K562 (cell line): ENCODE results near the gene HS6ST1. TPM values are rescaled to one million over a fixed set of nuclear protein-coding genes. Genes with fewer than 3 reads are reported as not detected.

ENCODE experiments used
- ATAC-seq: fragments of 200-7000 bp; cut with Tn5 transposase; 3 replicates; pipeline ENCODE4 v1.9.1; 2020; ENCODE audit warnings: moderate library complexity
- BruUV-seq: library from RNA; stranded (reverse); fragments of 400-500 nt; replicated peaks from 2 replicates; lab custom pipeline; 2021; lab: Mats Ljungman, UMichigan
- CTCF ChIA-PET: fragments of 300-600 bp; formaldehyde crosslinking; extraction: SDS; loops from one replicate; lab custom pipeline; 2021; ENCODE audit warnings: low intra/inter-chr PET ratio; lab: Yijun Ruan, JAX
- POLR2A ChIA-PET: fragments of 300-600, 350-650 bp; sonication (Branson Sonifier 250); formaldehyde crosslinking; extraction: SDS; loops from one replicate; lab custom pipeline; 2021; ENCODE audit warnings: antibody characterized with exemption, inconsistent platforms; lab: Yijun Ruan, JAX
- DNase-seq, 4 experiments: peaks; one replicate each; pipeline versions ENCODE4 v3.0.0 to v3.0.0-alpha.2; 2011 to 2018; ENCODE audit warnings: low spot score in 3 of 4, mixed read lengths in 3 of 4; ENCODE audit errors: extremely low read depth in 1 of 4
- FAIRE-seq: peaks from 2 replicates; lab custom pipeline; 2011; peaks lifted over from hg19 to GRCh38; lab: Jason Lieb, UNC
- H2AFZ ChIP-seq: 2 replicates; pipeline ENCODE4 v1.6.0; 2011; ENCODE audit warnings: low read depth, low read length, control low read depth, inconsistent platforms
- H3K27ac ChIP-seq: fragments of 200-600 bp; 3 replicates; pipeline ENCODE4 v1.8.0; 2011; ENCODE audit warnings: low read depth, mild to moderate bottlenecking, control low read depth, inconsistent platforms, low read length, moderate library complexity, mixed read lengths; ENCODE audit errors: extremely low read depth
- H3K27me3 ChIP-seq, 2 experiments: fragments of 300-600 bp in 1 of 2; 2 replicates in 1 of 2; 3 replicates in 1 of 2; pipeline versions ENCODE4 v1.6.0 to v1.8.0; 2011; ENCODE audit warnings: inconsistent platforms in 2 of 2, low read length in 2 of 2, mild to moderate bottlenecking in 1 of 2, mixed read lengths in 1 of 2, moderate library complexity in 1 of 2; ENCODE audit not compliant: control insufficient read depth in 2 of 2, insufficient read depth in 2 of 2
- H3K36me3 ChIP-seq: fragments of 300-600 bp; 3 replicates; pipeline ENCODE4 v1.8.0; 2011; ENCODE audit warnings: mild to moderate bottlenecking, low read length, inconsistent platforms; ENCODE audit not compliant: control insufficient read depth, insufficient read depth
- H3K4me1 ChIP-seq, 2 experiments: fragments of 200-600 bp in 1 of 2; replicated peaks in 1 of 2; 2 replicates in 1 of 2; 3 replicates in 1 of 2; pipeline versions ENCODE4 v1.5.1 to v1.8.0; 2011; ENCODE audit warnings: inconsistent platforms in 2 of 2, low read length in 2 of 2, mild to moderate bottlenecking in 1 of 2, mixed read lengths in 1 of 2, moderate library complexity in 1 of 2; ENCODE audit not compliant: control insufficient read depth in 2 of 2, insufficient read depth in 2 of 2
- H3K4me2 ChIP-seq: 2 replicates; pipeline ENCODE4 v1.6.1; 2011; ENCODE audit warnings: low read length, control low read depth, inconsistent platforms, mixed read lengths; ENCODE audit not compliant: insufficient read depth
- H3K4me3 ChIP-seq: fragments of 200-600 bp; sonication (generic), shearing (Covaris generic); 2 replicates; pipeline ENCODE4 v1.5.1; 2016; ENCODE audit warnings: control low read depth, inconsistent platforms
- H3K79me2 ChIP-seq: fragments of 200-600 bp; 3 replicates; pipeline ENCODE4 v1.8.0; 2011; ENCODE audit warnings: low read length, inconsistent platforms; ENCODE audit not compliant: control insufficient read depth, insufficient read depth
- H3K9ac ChIP-seq, 2 experiments: 2 replicates each; pipeline versions ENCODE4 v1.6.0 to v1.6.1; 2011; ENCODE audit warnings: low read depth in 2 of 2, low read length in 2 of 2, control low read depth in 1 of 2, inconsistent platforms in 1 of 2, mild to moderate bottlenecking in 1 of 2, mixed read lengths in 1 of 2; ENCODE audit not compliant: insufficient read depth in 1 of 2
- H3K9me1 ChIP-seq: one replicate; pipeline ENCODE4 v1.6.0; 2011; ENCODE audit warnings: inconsistent platforms, mild to moderate bottlenecking, low read length, moderate library complexity; ENCODE audit not compliant: control insufficient read depth, insufficient read depth
- H3K9me3 ChIP-seq: replicated peaks from 2 replicates; pipeline ENCODE4 v1.5.1; 2011; ENCODE audit warnings: low read depth, low read length, inconsistent platforms; ENCODE audit not compliant: control insufficient read depth, insufficient read depth
- H4K20me1 ChIP-seq: replicated peaks from 2 replicates; pipeline ENCODE4 v1.6.1; 2011; ENCODE audit warnings: low read length, inconsistent platforms, mixed read lengths; ENCODE audit not compliant: control insufficient read depth, insufficient read depth
- CSDE1 ChIP-seq, 2 experiments: fragments of 450-650 bp; IDR thresholded peaks; 2 replicates each; pipeline ENCODE4 v1.6.1; 2016; ENCODE audit warnings: mild to moderate bottlenecking in 1 of 2
- NR2C2 ChIP-seq, 2 experiments: fragments of 200-800 bp in 1 of 2; sonication (Bioruptor generic) in 1 of 2; sonication (generic) in 1 of 2; formaldehyde crosslinking in 1 of 2; IDR thresholded peaks; 2 replicates each; pipeline versions ENCODE4 v1.6.1 to v1.8.0; 2016 to 2022; ENCODE audit warnings: mild to moderate bottlenecking in 1 of 2, missing compliant biosample characterization in 1 of 2, missing genetic modification characterization in 1 of 2, missing genetic modification reagents in 1 of 2
- OTX1 ChIP-seq: fragments of 450-650 bp; formaldehyde crosslinking; IDR thresholded peaks from 2 replicates; pipeline ENCODE4 v1.4.0; 2022; ENCODE audit warnings: mild to moderate bottlenecking
- SP1 ChIP-seq: sonication (generic); formaldehyde crosslinking; IDR thresholded peaks from 2 replicates; pipeline ENCODE4 v1.8.1; 2022; ENCODE audit warnings: mild to moderate bottlenecking, missing genetic modification reagents
- TOE1 ChIP-seq, 2 experiments: fragments of 450-650 bp in 1 of 2; sonication (generic) in 1 of 2; formaldehyde crosslinking in 1 of 2; IDR thresholded peaks; 2 replicates each; pipeline versions ENCODE4 v1.7.1 to v1.8.0; 2016 to 2022; ENCODE audit warnings: borderline replicate concordance in 2 of 2, mild to moderate bottlenecking in 2 of 2, antibody characterized with exemption in 1 of 2, inconsistent platforms in 1 of 2, low read depth in 1 of 2, missing genetic modification reagents in 1 of 2, moderate library complexity in 1 of 2
- TSC22D4 ChIP-seq: fragments of 450-650 bp; IDR thresholded peaks from 2 replicates; pipeline ENCODE4 v1.6.1; 2016; ENCODE audit warnings: missing genetic modification characterization, missing biosample characterization, control low read depth
- ZBTB49 ChIP-seq: sonication (generic); formaldehyde crosslinking; IDR thresholded peaks from 2 replicates; pipeline ENCODE4 v1.8.0; 2022; ENCODE audit warnings: missing genetic modification reagents, mild to moderate bottlenecking, borderline replicate concordance
- ZNF76 ChIP-seq: fragments of 250-450 bp; sonication (Bioruptor Pico); IDR thresholded peaks from 2 replicates; pipeline ENCODE4 v1.4.0; 2020; ENCODE audit warnings: mild to moderate bottlenecking, moderate library complexity, borderline replicate concordance
- WGBS: fragments of 100-300 bp; shearing (Covaris generic); methylation state at CpG from one replicate; pipeline ENCODE4 v1.1.6; 2016; ENCODE audit warnings: low coverage, mixed read lengths; ENCODE audit not compliant: insufficient coverage; ENCODE audit errors: missing lambda C conversion rate; 5-methylcytosine and 5-hydroxymethylcytosine counted together
- in situ Hi-C: fragments of 300-500 bp; cut with MboI; formaldehyde crosslinking; loops from 4 replicates; pipeline ENCODE4 v1.15.0; 2018; ENCODE audit warnings: inconsistent platforms, mixed read lengths
- intact Hi-C: fragments of 100-400 bp; cut with micrococcal nuclease; formaldehyde crosslinking; loops from 2 replicates; pipeline ENCODE4 v1.14.2; 2022
- polyA plus RNA-seq, 8 experiments: library from polyadenylated mRNA; depleted of rRNA in 4 of 8; stranded (reverse) in 5 of 8; unstranded in 3 of 8; fragments of >200 nt; fragmentation: Nextera tagmentation in 2 of 8; fragmentation: Illumina TruSeq in 1 of 8; extraction: Ambion mirVana in 2 of 8; extraction: Trizol in 1 of 8; gene quantifications; 2 replicates each; pipeline versions ENCODE4 v1.2.1 to v1.2.3, GENCODE V29; 2011 to 2014; ENCODE audit warnings: inconsistent platforms in 1 of 8, missing spikeins in 1 of 8
- total RNA-seq, 7 experiments: library from RNA; depleted of rRNA in 6 of 7; stranded (reverse); fragments of >200 nt in 6 of 7; fragmentation: Illumina TruSeq in 2 of 7; extraction: Trizol in 2 of 7; gene quantifications; 2 replicates each; pipeline versions ENCODE4 v1.2.1 to v1.2.3, GENCODE V29; 2011 to 2021; ENCODE audit warnings: low replicate concordance in 1 of 7

HS6ST1 gene
- total and polyA plus RNA-seq, 9 of the 15 experiments (the other 6 are each of a cell fraction or from before 2014, with no cell fraction given) = 0.06 to 7.4 (median 3.8) TPM

- peaks cover 19 to 71% of the 10 kb centered on the region in 2 experiments for H3K27me3 ChIP-seq
- ATAC-seq (no peak), DNase-seq (no peak), FAIRE-seq (no peak)
- H3K4me1 ChIP-seq = peaks cover 0 to 3% of the 10 kb centered on the region in 2 experiments; a peak in 2 of 5 replicates
- 0 out of 2 replicates have a peak, but pooled peaks cover 6% of the 10 kb centered on the region for H4K20me1 ChIP-seq
- H3K4me3 ChIP-seq = no peak overlapping the region
- no peaks in the 10 kb centered on the region for H3K9me3 ChIP-seq
- in situ Hi-C loops (no loop called here), intact Hi-C loops (no loop called here)
- no peak overlapping the region for H3K27ac ChIP-seq
- CTCF ChIA-PET = no interaction called here
- no peak overlapping the region for H3K4me2 ChIP-seq
- no peak overlapping the region for H2AFZ ChIP-seq
- H3K36me3 ChIP-seq = no peaks in the 10 kb centered on the region
- TF ChIP-seq TSC22D4 (no peak), CSDE1 (IDR thresholded peaks at IDR 0.05) (no peak), NR2C2 (CRISPR knock-in tag; IDR thresholded peaks at IDR 0.05) (no peak), NR2C2 (tag; IDR thresholded peaks at IDR 0.05) (no peak), TOE1 (IDR thresholded peaks at IDR 0.05; ENCODE audit: borderline replicate concordance) (no peak), TOE1 (CRISPR knock-in tag; IDR thresholded peaks at IDR 0.05; ENCODE audit: borderline replicate concordance, low read depth) (no peak), ZNF76 (CRISPR knock-in tag) (no peak), OTX1 (CRISPR knock-in tag) (no peak), SP1 (no peak), ZBTB49 (no peak)
- TF ChIP-seq, all 486 proteins: peak for 0
- Histone ChIP-seq H3K9me1 (no peaks in the 10 kb centered on the region), H3K9ac (no peak overlapping the region), H3K79me2 (no peaks in the 10 kb centered on the region)
- 1% methylated on average over 8 of the region's 8 CpGs for WGBS
- no TSS peak for BruUV-seq
- POLR2A ChIA-PET = interaction anchor here (1.4 kb wide), 1 partner anchor 12 kb away, joined by 3 read pairs; no protein-coding TSS in a partner anchor
These were observed 42.0 kb upstream of the HS6ST1 start for GRCh38 chr2:128360711-128361110.
